H1 (cell line): ENCODE data around the gene ZNF786. TPM values are rescaled to one million over a fixed set of nuclear protein-coding genes. Genes with fewer than 3 reads are reported as not detected.

Experiments
- NANOG ChIP-seq: IDR thresholded peaks from 2 replicates; pipeline ENCODE4 v1.6.1; 2011; ENCODE audit warnings: low read length, low read depth, mild to moderate bottlenecking, inconsistent platforms; ENCODE audit not compliant: insufficient read depth, poor library complexity, severe bottlenecking
- polyA plus RNA-seq, 7 experiments: library from polyadenylated mRNA; depleted of rRNA in 3 of 7; stranded (reverse) in 5 of 7; unstranded in 2 of 7; fragments of >200 nt in 5 of 7; fragments of 200-250 nt in 2 of 7; gene quantifications; 1 replicate in 5 of 7; 2 replicates in 1 of 7; 4 replicates in 1 of 7; pipeline versions ENCODE4 v1.2.1 to v1.2.3, GENCODE V29; 2011 to 2013; ENCODE audit warnings: missing spikeins in 2 of 7, mixed read lengths in 2 of 7
- total RNA-seq: library from RNA; stranded (reverse); fragmentation: NEBNext Ultra II Directional; extraction: Animal tissue kit (Norgen Biotek cat#: 25700); gene quantifications from 2 replicates; pipeline ENCODE4 v1.2.1, GENCODE V29; 2021

The ZNF786 gene
- total and polyA plus RNA-seq, 2 of the 8 experiments (the other 6 are each of a cell fraction or from before 2014, with no cell fraction given) = 7.7 to 16.3 TPM

- TF ChIP-seq NANOG = no peak
Observed at GRCh38 chr7:149097088-149097487, 6.6 kb upstream of the ZNF786 start (continued).
